HK-2 (cell line): ENCODE measurements around the gene IGSF8.
"Not testable (repeated sequence)": the region's sequence is repeated elsewhere in the genome, so short reads cannot be mapped to it uniquely, and the experiment has no call there.

Experiments
- DNase-seq: peaks from one replicate; pipeline ENCODE4 v3.0.0-alpha.2; 2018; ENCODE audit not compliant: unreplicated experiment

The IGSF8 gene

DNA sequence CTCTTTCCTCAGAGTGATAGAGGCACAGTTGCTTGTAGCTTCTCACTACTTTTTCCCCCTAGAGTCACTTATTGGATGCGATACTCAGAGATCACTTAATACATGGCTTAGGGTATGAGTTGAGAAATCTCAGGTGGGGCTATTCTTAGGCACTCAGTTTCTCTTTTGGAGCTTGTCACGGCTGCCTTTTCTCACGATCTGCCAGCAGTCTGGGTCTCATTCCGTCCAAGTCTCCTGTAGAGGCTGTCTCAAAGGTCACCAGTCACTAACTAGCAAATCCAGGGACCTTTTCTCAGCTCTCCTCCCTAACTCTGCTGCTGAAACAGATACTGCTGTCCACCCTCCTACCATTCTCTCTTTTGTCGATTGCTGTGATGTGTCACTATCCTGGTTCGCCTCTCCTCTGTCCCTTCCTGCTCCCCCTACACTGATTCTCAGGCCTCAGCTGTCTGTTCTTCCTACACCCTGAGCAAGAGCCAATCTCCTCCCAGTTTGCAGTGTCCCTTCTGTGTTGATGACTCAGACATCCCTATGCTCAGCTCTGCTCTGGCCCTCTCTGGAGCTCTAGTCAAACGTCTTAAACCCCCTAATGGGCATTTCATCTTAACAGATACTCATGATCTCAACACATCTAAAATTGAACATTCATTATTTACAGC, 29.6 kb upstream of the IGSF8 start:
- peak; percentile 39 for DNase-seq

DNA sequence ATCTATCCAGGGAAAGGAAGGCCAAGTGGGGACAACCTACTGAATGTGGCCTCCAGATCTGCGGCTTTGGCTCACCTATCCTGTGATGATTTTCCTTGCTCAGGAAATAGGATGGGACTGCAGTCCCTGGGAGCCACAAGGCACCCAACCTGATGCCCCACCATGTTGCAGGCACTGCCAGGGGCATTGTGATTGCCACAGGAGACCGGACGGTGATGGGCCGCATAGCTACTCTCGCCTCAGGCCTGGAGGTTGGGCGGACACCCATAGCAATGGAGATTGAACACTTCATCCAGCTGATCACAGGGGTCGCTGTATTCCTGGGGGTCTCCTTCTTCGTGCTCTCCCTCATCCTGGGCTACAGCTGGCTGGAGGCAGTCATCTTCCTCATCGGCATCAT, 29.0 kb upstream of the IGSF8 start:
- no peak for DNase-seq

DNA sequence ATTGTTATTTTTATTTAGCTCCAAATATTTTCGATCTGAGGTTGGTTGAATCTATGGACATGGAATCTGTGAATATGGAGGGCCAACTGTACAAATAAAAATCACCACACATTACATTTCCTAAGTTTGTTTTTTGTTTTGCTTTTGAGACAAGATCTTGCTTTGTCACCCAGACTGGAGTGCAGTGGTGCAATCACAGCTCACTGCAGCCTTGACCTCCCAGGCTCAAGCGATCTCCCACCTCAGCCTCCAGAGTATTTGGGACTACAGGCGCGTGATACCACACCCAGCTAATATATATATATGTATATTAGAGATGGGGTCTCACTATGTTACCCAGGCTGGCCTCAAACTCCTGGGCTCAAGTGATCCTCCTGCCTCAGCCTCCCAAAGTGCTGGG, 27.9 kb upstream of the IGSF8 start:
- DNase-seq = not testable (repeated sequence)

DNA sequence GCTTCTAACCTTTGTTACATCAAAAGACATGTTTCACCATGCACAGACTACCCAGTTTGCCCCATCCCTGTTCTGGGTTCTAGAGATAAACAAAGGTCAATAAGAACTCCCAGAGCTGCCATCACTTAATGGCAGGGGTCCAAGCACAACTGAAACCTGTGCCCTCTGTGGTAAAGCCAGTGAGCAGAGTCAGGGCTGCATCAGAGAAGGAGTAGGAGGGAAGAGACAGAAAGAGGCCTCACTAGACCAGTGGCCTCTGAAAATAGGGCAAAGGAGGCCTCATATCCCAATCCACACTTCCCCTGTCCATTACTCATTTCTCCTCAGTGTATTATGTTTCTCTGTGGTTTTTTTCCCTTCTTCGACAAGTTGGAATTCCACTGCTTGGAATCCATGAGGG, 27.3 kb upstream of the IGSF8 start:
- no peak for DNase-seq

DNA sequence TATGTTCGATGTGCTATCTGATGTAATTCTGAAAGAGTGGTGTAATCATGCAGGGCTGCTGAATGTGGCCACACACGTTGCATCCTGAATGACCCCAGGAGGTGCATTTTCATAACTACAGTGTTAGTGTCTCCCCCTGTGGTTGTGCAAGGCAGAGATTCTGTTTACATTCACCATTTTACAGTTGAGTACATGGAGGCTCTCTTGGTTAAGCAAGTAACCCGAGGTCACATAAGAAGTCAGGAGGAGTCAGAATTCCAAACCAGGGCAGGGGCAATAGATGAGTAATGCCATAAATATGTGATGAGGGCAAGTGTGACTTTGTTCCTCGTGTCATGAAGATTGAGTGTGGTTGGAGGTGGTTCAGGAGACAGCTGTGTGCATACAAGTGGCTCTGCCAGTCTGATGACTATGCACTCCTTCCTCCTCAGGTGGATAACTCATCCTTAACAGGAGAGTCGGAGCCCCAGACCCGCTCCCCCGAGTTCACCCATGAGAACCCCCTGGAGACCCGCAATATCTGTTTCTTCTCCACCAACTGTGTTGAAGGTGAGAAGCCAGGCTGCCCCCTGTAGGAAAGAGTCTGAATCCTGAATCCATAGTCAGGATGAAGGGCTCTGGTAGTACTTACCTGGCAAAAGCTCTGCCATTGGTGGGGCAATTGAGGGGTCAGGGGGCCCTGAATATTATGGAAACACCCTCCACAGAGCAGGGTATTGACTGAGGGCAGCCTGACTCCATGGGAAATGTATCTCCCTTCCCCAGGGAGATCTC, 26.5 kb upstream of the IGSF8 start:
- peak; percentile 73 for DNase-seq

DNA sequence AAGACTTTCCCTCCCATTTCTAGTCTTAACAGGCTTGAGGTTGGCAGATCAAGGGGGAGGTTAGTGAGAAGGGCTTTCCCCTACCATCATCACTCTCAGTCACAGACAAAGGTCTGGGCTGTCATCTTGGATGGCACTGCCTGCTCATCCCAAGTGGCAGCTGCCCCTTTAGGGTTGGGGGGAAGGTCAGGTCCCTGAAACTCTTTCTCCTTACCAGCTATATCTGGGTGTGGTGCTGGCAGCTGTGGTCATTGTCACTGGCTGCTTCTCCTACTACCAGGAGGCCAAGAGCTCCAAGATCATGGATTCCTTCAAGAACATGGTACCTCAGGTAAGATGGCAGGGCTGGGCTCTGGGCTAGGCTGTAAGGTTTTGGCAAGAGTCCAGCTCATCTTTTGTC, 25.3 kb upstream of the IGSF8 start:
- no peak for DNase-seq

DNA sequence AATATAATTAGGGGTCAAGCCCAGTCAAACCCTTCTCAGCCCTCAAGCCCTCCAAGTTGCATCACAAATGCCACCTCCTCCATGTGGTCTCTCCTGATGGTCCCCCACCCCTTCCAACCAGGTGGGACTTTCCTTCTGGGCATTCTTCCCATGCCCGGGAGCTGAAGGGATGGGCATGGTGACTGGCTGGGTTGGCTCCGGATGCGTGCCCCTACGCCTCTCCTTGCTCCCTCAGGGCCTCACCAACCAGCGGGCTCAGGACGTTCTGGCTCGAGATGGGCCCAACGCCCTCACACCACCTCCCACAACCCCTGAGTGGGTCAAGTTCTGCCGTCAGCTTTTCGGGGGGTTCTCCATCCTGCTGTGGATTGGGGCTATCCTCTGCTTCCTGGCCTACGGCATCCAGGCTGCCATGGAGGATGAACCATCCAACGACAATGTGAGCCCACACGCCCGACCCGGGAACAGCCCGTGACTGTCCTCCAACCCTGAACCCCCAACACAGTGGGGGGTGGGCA, 24.6 kb upstream of the IGSF8 start:
- DNase-seq = no peak

DNA sequence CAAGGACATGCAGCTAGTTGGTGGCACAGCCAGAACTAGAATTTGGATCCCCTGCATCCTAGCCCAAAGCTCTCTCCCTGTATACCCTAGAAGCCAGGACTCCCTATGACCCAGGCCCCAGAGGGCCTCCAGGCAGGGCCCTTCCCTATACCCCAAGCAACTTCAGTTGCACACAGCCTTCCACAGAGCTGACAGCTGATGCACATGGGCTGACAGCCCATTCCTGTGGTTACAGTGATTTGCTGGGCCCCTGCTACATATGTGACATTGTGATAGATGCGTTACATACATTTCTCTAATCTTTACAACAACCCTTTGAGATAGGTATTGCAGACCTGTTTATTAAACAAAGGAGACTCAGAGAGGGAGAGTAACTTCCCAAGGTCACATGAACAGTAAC, 23.0 kb upstream of the IGSF8 start:
- no peak for DNase-seq

DNA sequence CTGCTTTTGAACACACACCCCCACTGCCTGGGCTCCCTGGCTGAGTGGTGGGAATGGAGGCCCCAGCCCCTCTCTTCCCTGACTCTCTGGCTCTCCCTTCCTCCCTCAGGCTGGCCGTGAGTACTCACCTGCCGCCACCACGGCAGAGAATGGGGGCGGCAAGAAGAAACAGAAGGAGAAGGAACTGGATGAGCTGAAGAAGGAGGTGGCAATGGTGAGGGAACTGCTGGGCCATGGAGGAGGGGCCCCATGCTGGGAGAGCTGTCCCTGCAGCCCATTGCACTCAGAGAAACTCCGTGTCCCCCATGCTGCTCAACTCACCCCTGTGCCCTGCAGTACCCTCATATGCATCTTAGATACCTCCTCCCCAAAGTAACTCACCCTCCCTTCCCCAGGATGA, 22.4 kb upstream of the IGSF8 start:
- DNase-seq = no peak

DNA sequence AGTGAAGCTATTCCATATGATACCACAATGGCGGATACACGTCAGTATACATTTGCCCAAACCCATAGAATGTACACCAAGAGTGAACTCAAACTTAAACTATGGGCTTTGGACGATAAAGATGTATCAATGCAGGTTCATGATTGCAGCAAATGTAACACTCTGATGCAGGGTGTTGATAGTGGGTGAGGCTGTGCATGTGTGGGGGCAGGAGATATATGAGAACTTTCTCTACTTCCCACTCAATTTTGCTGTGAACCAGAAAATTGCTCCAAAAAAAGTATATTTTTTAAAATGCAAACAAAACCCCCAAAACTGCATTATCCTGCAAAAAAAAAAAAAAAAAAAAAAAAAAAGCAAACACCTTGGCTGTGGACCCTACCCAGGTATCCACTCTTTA, 20.5 kb upstream of the IGSF8 start:
- DNase-seq = no peak

DNA sequence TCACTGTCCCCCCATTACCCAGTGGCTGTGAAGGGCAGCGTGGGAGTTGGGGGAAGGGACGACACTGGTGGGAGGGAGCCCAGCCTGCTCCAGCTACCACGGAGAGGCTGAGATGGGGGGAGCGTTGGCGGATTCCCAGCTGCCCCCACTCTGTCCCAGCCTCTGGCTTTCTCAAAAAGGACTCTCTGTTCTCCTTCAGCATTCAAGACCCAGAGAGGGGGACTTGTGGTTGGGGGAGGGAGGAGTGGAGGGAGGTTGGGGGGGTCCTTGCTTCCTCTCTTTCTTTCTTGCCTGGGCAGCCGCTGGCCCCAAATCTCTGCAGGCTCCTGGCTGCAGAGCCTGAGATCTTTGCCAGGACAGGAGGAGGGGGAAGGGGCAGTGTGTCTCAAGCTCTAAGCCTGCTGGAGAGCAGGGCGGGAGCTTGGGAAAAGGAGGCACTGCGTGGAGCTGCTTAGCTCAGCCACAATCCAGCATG, 19.3 kb upstream of the IGSF8 start:
- no peak for DNase-seq

DNA sequence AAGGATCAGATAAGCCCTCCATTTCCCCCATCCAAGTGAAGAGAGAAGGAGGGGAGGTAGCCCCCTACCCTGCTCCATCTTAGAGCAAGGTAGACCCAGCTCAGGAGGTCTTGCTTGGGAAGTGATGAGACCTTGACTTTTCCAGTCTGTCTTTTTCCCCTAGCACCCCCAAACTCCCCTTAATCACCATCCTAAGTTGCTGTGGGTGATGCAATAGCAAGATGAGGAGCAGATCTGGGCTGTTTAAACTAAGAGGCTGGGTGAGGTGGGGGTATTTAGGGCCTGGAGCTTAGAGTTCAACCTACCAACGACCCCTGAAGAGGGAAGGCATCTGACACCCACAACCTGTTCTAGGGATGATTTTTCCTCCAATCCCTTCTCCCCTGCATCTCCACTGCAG, 18.9 kb upstream of the IGSF8 start:
- DNase-seq = no peak

DNA sequence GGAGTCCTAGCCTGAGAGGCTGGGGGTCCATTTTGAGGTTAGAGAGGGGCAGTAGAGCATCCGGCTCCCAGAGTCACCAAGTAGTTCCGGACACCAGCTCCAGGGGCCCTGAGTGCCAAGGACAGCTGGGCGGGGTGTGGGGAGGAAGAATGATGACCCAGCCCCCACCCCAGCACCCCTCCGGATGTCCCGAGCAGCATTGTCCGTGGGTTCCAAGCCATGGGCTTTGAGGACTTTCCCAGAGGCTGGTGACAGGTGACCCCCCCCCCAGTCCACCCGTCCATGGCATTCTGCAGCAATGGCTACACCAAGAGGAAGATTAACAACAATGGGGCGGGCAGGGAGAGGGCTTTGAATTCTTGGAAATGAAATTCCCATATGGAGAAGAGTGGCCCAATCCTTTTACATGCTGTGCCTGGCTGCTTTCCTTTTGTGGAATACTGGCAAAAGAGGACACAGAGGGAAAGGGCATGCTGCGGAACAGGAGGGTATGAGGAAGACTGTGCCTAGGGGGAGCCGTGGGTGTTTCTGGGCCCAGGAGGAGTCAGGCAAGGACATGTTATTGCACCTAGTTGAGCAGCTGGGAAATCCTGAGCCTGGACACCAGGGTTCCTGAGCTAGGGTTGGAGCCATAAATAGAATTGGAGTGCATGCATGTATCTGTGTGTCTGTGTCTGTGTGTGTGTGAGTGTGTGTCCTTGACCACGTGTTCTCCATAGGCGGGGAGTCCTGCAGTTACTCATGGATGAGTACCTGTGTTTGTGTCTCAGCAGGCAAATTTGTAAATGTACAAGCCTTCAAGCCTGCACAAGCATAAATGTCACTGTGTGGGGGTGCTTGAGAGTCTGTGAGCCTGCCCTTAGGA, 18.1 kb upstream of the IGSF8 start:
- no peak for DNase-seq

DNA sequence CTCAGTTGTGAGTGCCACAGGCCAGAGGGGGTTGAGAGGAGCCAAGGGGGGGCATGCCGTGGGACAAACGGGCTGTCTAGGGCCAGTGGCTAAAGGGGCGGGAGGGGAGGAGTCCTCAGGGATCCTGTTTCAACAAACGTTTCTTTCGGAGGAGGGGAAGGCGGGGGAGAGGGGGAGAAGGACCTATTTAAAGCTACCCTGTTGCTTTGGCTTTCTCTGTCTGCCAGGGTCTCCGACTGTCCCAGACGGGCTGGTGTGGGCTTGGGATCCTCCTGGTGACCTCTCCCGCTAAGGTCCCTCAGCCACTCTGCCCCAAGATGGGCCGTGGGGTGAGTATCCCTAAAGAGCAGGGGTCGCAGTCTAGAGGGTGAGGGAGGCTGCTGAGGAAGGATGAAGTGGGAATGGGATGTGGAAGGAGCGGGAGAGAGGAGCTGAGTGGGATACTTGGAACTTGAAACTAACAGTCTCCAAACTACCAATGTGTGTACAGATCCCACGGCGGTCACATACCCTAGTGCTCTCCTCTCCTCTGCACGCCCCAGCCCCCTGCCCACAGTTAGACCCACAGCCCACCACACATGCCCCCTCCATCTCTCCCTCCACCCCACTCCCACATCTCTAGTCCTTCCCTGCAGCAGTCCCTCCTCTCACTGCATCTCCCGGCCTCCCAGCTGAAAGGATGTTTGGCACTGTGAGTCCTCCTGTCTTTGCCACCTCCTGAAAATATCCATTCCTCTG, 17.3 kb upstream of the IGSF8 start, which contains the start of gene ATP1A2:
ATP1A2 (plus strand) TSS at position 215 of the 738 bp plus-strand sequence; CDS start at position 318, 103 bp downstream.
- no peak for DNase-seq

DNA sequence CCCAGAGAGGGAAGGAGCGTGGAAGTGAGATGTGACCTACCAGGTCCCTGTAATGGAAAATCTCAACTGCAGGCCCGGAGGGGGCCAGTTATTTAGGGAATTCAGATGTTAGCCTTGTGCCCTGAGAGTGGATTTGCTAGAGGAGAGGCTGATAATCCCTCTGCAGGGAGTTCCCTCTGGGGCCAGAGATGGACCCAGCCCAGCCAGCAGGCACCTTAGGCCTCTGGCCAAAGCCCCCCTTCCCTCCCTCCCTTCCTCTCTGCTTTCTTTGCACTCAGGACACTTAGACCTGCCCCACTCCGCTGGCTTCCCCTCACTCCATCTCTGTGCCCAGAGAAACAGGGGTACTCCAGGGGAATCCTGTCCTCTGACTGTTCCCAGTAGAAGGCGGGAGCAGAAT, 15.7 kb upstream of the IGSF8 start:
- no peak for DNase-seq

DNA sequence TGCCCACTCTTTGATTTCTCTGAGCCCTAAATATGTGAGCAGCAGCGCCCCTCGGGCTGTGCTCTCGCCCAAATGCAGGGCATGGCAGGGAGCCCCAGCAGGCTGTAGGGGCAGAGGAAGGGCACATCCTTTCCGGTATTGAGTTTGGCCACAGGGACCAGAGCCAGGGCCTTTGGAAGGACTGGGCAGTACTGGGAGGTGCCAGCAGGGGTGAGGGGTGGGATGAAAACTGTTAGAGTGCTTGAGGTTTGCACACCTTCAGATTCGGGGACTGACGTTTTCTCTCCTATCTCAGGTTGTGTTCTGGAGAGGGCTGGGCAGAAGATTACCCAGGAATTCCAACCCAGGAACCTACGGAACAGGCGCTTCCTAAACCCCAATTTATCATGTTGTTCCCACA, 15.0 kb upstream of the IGSF8 start:
- DNase-seq = no peak

DNA sequence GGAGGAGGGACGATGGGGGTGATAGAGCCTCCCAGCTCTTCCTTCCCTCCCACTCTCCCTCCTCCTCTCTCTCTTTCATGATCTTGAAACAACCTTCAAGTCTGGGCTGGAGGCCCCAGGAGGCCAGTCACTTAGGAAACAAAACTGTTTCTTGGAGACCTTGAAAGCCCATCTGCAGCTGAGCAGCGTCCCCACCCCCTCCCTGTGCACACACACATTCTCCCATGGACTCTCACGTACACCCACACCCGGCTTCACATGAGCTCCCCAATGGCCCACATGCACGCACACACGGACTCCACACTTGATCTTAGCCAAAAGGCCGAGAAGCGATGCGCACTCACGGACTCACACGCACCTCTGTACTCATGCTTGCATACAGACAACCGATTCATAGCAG, 13.9 kb upstream of the IGSF8 start:
- no peak for DNase-seq

DNA sequence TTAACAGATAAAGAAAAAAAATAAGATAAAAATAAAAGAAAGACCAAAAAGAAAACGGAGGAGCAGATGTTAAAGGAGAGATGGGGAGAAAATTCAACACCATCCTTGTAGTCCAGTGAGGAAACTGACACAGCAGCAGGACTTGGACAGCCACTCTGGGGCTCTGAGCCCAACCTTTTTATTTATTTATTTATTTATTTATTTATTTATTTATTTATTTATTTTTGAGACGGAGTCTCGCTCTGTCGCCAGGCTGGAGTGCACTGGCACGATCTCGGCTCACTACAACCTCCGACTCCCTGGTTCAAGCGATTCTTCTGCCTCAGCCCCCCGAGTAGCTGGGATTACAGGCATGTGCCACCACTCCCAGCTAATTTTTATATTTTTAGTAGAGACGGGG, 13.0 kb upstream of the IGSF8 start:
- not testable (repeated sequence) for DNase-seq

DNA sequence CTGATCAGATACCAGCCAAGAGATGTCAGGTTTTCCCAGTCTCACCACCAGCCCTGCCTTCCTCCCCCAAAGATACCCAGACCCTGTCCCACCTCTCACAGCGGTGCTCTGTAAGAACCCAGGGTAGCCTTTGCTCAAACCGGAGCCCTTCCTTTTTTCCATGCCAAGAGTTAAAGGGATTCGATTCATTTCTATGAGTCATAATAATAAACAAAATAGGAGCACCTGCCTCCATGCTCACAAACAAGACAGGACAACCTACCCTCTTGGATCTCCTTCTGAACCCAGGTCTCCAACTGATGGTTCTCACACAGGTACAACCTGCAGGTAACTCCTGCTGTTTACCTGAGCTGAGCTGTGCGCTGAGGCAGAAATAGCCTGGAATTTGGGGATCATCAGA, 11.3 kb upstream of the IGSF8 start:
- DNase-seq = no peak

DNA sequence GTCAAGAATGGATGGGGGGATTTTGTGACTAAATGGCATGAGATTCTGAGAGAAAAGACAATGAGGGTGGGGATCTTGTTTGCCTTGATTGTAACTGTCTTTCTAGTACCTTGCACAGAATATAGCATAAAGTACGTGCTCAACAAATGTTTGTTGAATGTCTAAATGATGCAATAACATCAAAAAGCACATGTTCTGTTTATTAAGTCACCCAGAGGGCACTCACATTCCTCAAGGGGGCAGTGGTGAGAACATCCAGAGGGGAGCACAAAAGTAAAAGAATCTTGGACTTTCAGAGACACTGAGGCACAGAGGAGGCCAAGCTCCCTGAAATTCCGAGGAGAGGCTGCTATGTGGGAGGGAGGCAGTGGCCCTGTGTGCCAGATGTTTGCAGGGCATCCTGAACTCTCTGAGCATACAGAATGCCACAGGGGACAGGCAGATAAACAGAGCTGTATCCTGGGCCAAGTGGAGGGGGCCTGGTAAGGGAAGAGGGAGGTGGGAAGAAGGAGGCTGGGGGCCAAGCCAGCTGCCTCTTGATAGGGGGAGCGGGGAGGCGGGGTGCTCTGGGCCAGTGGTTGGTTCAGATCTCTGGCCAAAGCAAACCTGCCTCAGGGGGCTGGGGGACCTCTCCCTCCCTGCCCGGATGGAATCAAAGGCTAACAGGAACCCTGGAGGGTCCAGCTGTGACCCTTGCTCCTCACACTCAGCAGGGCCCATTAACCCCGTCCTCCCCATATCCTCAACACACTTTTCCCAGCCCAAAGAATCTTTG, 10.7 kb upstream of the IGSF8 start:
- DNase-seq = no peak

DNA sequence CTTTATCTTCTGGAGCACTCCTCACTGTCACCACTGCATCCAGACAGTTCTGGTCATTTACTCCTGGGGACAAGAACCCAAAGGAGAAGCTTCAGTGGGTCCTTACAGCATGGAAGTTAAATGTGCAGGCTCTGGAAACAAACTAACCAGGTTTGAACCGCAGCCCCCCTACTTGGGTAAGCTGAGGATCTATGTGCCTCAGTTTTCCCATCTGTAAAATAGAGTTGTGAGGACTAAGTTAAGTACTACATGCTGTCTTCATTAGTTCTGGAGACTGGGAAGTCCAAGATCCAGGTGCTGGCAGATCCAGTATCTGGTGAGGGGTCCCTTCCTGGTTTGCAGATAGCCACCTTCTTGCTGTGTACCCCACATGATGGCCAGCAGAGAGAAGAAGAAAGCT, 9.1 kb upstream of the IGSF8 start:
- DNase-seq = no peak
